PFSK-1 (cell line): ENCODE measurements around the gene SETD4.

Source experiments
- POLR2AphosphoS5 ChIP-seq: IDR thresholded peaks from 2 replicates; pipeline ENCODE4 v1.6.1; 2012; ENCODE audit warnings: low read depth, mild to moderate bottlenecking, control low read depth, low read length, moderate library complexity
- SIN3A ChIP-seq: IDR thresholded peaks from 2 replicates; pipeline ENCODE4 v1.6.1; 2012; ENCODE audit warnings: mild to moderate bottlenecking, low read length, moderate library complexity, borderline replicate concordance; ENCODE audit not compliant: insufficient read depth
- TF ChIP-seq, protein P1 (sequence below), 2 experiments: IDR thresholded peaks; 2 replicates each; pipeline versions ENCODE4 v1.6.1 to v1.8.0; 2011 to 2012; ENCODE audit warnings: low read depth in 2 of 2, low read length in 2 of 2, control low read depth in 1 of 2, inconsistent platforms in 1 of 2, mild to moderate bottlenecking in 1 of 2, moderate library complexity in 1 of 2; ENCODE audit not compliant: insufficient read depth in 1 of 2

DNA sequence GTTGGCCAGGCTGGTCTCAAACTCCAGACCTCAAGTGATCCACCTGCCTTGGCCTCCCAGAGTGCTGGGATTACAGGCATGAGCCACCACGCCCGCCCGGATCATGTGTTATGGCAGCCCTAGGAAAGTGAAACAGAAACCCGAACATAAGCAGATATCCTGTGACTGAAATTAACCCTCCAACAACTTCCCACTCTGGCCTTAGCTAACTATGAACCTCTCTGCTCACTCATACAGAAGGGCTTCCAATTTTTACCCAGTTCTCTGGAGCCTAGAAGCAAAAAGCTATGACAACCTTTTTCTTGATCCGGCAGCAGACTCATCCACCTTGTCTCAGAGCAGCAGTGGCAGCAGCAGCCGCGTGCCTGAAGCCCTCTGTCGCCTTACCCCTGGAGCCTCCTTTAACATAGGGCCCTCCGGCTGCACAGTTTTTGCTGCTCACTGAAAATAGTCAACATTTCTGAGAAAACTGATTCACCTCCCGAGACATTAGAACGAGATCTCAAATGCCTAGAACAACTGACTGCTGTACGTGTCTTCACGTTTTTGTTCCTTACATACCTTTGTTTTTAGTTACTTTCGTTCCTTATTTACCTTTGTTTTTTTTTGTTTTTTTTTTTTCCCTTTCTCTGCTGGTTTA, 18.8 kb upstream of the SETD4 start:
- no peak for TF ChIP-seq POLR2AphosphoS5
- TF ChIP-seq, protein P1, sequence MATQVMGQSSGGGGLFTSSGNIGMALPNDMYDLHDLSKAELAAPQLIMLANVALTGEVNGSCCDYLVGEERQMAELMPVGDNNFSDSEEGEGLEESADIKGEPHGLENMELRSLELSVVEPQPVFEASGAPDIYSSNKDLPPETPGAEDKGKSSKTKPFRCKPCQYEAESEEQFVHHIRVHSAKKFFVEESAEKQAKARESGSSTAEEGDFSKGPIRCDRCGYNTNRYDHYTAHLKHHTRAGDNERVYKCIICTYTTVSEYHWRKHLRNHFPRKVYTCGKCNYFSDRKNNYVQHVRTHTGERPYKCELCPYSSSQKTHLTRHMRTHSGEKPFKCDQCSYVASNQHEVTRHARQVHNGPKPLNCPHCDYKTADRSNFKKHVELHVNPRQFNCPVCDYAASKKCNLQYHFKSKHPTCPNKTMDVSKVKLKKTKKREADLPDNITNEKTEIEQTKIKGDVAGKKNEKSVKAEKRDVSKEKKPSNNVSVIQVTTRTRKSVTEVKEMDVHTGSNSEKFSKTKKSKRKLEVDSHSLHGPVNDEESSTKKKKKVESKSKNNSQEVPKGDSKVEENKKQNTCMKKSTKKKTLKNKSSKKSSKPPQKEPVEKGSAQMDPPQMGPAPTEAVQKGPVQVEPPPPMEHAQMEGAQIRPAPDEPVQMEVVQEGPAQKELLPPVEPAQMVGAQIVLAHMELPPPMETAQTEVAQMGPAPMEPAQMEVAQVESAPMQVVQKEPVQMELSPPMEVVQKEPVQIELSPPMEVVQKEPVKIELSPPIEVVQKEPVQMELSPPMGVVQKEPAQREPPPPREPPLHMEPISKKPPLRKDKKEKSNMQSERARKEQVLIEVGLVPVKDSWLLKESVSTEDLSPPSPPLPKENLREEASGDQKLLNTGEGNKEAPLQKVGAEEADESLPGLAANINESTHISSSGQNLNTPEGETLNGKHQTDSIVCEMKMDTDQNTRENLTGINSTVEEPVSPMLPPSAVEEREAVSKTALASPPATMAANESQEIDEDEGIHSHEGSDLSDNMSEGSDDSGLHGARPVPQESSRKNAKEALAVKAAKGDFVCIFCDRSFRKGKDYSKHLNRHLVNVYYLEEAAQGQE (IDR thresholded peaks at IDR 0.05; ENCODE audit: insufficient read depth in 1 of 2, low read depth in 2 of 2, low read length in 2 of 2): no peak
- TF ChIP-seq SIN3A: no peak
